ENCODE measurements around the gene ZAP70.

ZAP70 gene

GRCh38 chr2:97715951-97716694 is 2.7 kb downstream of the ZAP70 start:
- no peaks in the 10 kb centered on the region for H3K4me1 ChIP-seq (ENCODE audit: control insufficient read depth in 5 of 5, insufficient read depth in 5 of 5, low read length in 5 of 5)
- H3K9me3 ChIP-seq (ENCODE audit: control insufficient read depth in 5 of 5, low read length in 5 of 5) = no peaks in the 10 kb centered on the region
- no peak overlapping the region for H3K4me3 ChIP-seq (ENCODE audit: low read depth in 1 of 5, low read length in 5 of 5)
- H3K9ac ChIP-seq (ENCODE audit: low read length in 5 of 5) = peak overlapping the region in 1 of 5 donors; percentile 4
- H3K36me3 ChIP-seq (ENCODE audit: control insufficient read depth in 5 of 5, insufficient read depth in 5 of 5, low read length in 5 of 5) = no peaks in the 10 kb centered on the region
- H3K27me3 ChIP-seq (ENCODE audit: control insufficient read depth in 5 of 5, insufficient read depth in 4 of 5, low read length in 5 of 5) = peaks cover 0 to 3% (median 2%) of the 10 kb centered on the region in 5 donors
- H3K27ac ChIP-seq (ENCODE audit: low read depth, low read length) = no peak overlapping the region

GRCh38 chr2:97716695-97717612 is 3.6 kb downstream of the ZAP70 start:
- Histone ChIP-seq H3K4me1 (ENCODE audit: control insufficient read depth in 5 of 5, insufficient read depth in 5 of 5, low read length in 5 of 5) (no peaks in the 10 kb centered on the region), H3K9me3 (ENCODE audit: control insufficient read depth in 5 of 5, low read length in 5 of 5) (no peaks in the 10 kb centered on the region), H3K9ac (ENCODE audit: low read length in 5 of 5) (no peak overlapping the region), H3K4me3 (ENCODE audit: low read depth in 1 of 5, low read length in 5 of 5) (no peak overlapping the region), H3K27ac (ENCODE audit: low read depth, low read length) (no peak overlapping the region), H3K27me3 (ENCODE audit: control insufficient read depth in 5 of 5, insufficient read depth in 4 of 5, low read length in 5 of 5) (peaks cover 0 to 3% (median 0%) of the 10 kb centered on the region in 5 donors), H3K36me3 (ENCODE audit: control insufficient read depth in 5 of 5, insufficient read depth in 5 of 5, low read length in 5 of 5) (no peaks in the 10 kb centered on the region)

- H3K4me1 ChIP-seq (ENCODE audit: control insufficient read depth in 5 of 5, insufficient read depth in 5 of 5, low read length in 5 of 5) = no peaks in the 10 kb centered on the region
- no peak overlapping the region for H3K4me3 ChIP-seq (ENCODE audit: low read depth in 1 of 5, low read length in 5 of 5)
- no peaks in the 10 kb centered on the region for H3K9me3 ChIP-seq (ENCODE audit: control insufficient read depth in 5 of 5, low read length in 5 of 5)
- H3K27me3 ChIP-seq (ENCODE audit: control insufficient read depth in 5 of 5, insufficient read depth in 4 of 5, low read length in 5 of 5) = peaks cover 0 to 3% (median 0%) of the 10 kb centered on the region in 5 donors
- H3K9ac ChIP-seq (ENCODE audit: low read length in 5 of 5) = no peak overlapping the region
- no peaks in the 10 kb centered on the region for H3K36me3 ChIP-seq (ENCODE audit: control insufficient read depth in 5 of 5, insufficient read depth in 5 of 5, low read length in 5 of 5)
- no peak overlapping the region for H3K27ac ChIP-seq (ENCODE audit: low read depth, low read length)
Observed at GRCh38 chr2:97717613-97717995, 4.2 kb downstream of the ZAP70 start.

GRCh38 chr2:97718051-97718882 is 4.9 kb downstream of the ZAP70 start:
- H3K36me3 ChIP-seq (ENCODE audit: control insufficient read depth in 5 of 5, insufficient read depth in 5 of 5, low read length in 5 of 5) = no peaks in the 10 kb centered on the region
- no peaks in the 10 kb centered on the region for H3K4me1 ChIP-seq (ENCODE audit: control insufficient read depth in 5 of 5, insufficient read depth in 5 of 5, low read length in 5 of 5)
- H3K27ac ChIP-seq (ENCODE audit: low read depth, low read length) = no peak overlapping the region
- H3K9ac ChIP-seq (ENCODE audit: low read length in 5 of 5) = no peak overlapping the region
- H3K9me3 ChIP-seq (ENCODE audit: control insufficient read depth in 5 of 5, low read length in 5 of 5) = no peaks in the 10 kb centered on the region
- peaks cover 0 to 3% (median 0%) of the 10 kb centered on the region in 5 donors for H3K27me3 ChIP-seq (ENCODE audit: control insufficient read depth in 5 of 5, insufficient read depth in 4 of 5, low read length in 5 of 5)
- H3K4me3 ChIP-seq (ENCODE audit: low read depth in 1 of 5, low read length in 5 of 5) = no peak overlapping the region

- H3K4me3 ChIP-seq (ENCODE audit: low read depth in 1 of 5, low read length in 5 of 5) = no peak overlapping the region
- peaks cover 0 to 5% (median 2%) of the 10 kb centered on the region in 5 donors for H3K27me3 ChIP-seq (ENCODE audit: control insufficient read depth in 5 of 5, insufficient read depth in 4 of 5, low read length in 5 of 5)
- H3K4me1 ChIP-seq (ENCODE audit: control insufficient read depth in 5 of 5, insufficient read depth in 5 of 5, low read length in 5 of 5) = peaks cover 0 to 3% (median 0%) of the 10 kb centered on the region in 5 donors
- H3K9ac ChIP-seq (ENCODE audit: low read length in 5 of 5) = no peak overlapping the region
- H3K9me3 ChIP-seq (ENCODE audit: control insufficient read depth in 5 of 5, low read length in 5 of 5) = no peaks in the 10 kb centered on the region
- no peaks in the 10 kb centered on the region for H3K36me3 ChIP-seq (ENCODE audit: control insufficient read depth in 5 of 5, insufficient read depth in 5 of 5, low read length in 5 of 5)
- H3K27ac ChIP-seq (ENCODE audit: low read depth, low read length) = no peak overlapping the region
Observed at GRCh38 chr2:97718942-97719341, 5.6 kb downstream of the ZAP70 start.

- peaks cover 0 to 3% (median 0%) of the 10 kb centered on the region in 5 donors for H3K4me1 ChIP-seq (ENCODE audit: control insufficient read depth in 5 of 5, insufficient read depth in 5 of 5, low read length in 5 of 5)
- no peaks in the 10 kb centered on the region for H3K9me3 ChIP-seq (ENCODE audit: control insufficient read depth in 5 of 5, low read length in 5 of 5)
- no peak overlapping the region for H3K4me3 ChIP-seq (ENCODE audit: low read depth in 1 of 5, low read length in 5 of 5)
- H3K27ac ChIP-seq (ENCODE audit: low read depth, low read length) = no peak overlapping the region
- no peaks in the 10 kb centered on the region for H3K36me3 ChIP-seq (ENCODE audit: control insufficient read depth in 5 of 5, insufficient read depth in 5 of 5, low read length in 5 of 5)
- peaks cover 0 to 7% (median 2%) of the 10 kb centered on the region in 5 donors for H3K27me3 ChIP-seq (ENCODE audit: control insufficient read depth in 5 of 5, insufficient read depth in 4 of 5, low read length in 5 of 5)
- H3K9ac ChIP-seq (ENCODE audit: low read length in 5 of 5) = no peak overlapping the region
Observed at GRCh38 chr2:97719362-97720155, 6.2 kb downstream of the ZAP70 start.

- Histone ChIP-seq H3K27ac (ENCODE audit: low read depth, low read length) (no peak overlapping the region), H3K4me3 (ENCODE audit: low read depth in 1 of 5, low read length in 5 of 5) (no peak overlapping the region), H3K9ac (ENCODE audit: low read length in 5 of 5) (no peak overlapping the region), H3K4me1 (ENCODE audit: control insufficient read depth in 5 of 5, insufficient read depth in 5 of 5, low read length in 5 of 5) (peaks cover 0 to 8% (median 4%) of the 10 kb centered on the region in 5 donors), H3K9me3 (ENCODE audit: control insufficient read depth in 5 of 5, low read length in 5 of 5) (no peaks in the 10 kb centered on the region), H3K36me3 (ENCODE audit: control insufficient read depth in 5 of 5, insufficient read depth in 5 of 5, low read length in 5 of 5) (no peaks in the 10 kb centered on the region), H3K27me3 (ENCODE audit: control insufficient read depth in 5 of 5, insufficient read depth in 4 of 5, low read length in 5 of 5) (peaks cover 0 to 7% (median 3%) of the 10 kb centered on the region in 5 donors)
Observed at GRCh38 chr2:97720746-97721145, 7.4 kb downstream of the ZAP70 start.

- no peak overlapping the region for H3K27ac ChIP-seq (ENCODE audit: low read depth, low read length)
- no peaks in the 10 kb centered on the region for H3K36me3 ChIP-seq (ENCODE audit: control insufficient read depth in 5 of 5, insufficient read depth in 5 of 5, low read length in 5 of 5)
- no peak overlapping the region for H3K9ac ChIP-seq (ENCODE audit: low read length in 5 of 5)
- no peak overlapping the region for H3K4me3 ChIP-seq (ENCODE audit: low read depth in 1 of 5, low read length in 5 of 5)
- peaks cover 0 to 23% (median 7%) of the 10 kb centered on the region in 5 donors for H3K4me1 ChIP-seq (ENCODE audit: control insufficient read depth in 5 of 5, insufficient read depth in 5 of 5, low read length in 5 of 5)
- peaks cover 0 to 5% (median 3%) of the 10 kb centered on the region in 5 donors for H3K9me3 ChIP-seq (ENCODE audit: control insufficient read depth in 5 of 5, low read length in 5 of 5)
- H3K27me3 ChIP-seq (ENCODE audit: control insufficient read depth in 5 of 5, insufficient read depth in 4 of 5, low read length in 5 of 5) = peaks cover 0 to 7% (median 3%) of the 10 kb centered on the region in 5 donors
Observed at GRCh38 chr2:97722227-97722626, 8.9 kb downstream of the ZAP70 start.

Data from subcutaneous abdominal adipose tissue (tissue), 5 donors.